ENCODE measurements around the gene MAST2.
"Not testable (repeated sequence)": the region's sequence is repeated elsewhere in the genome, so short reads cannot be mapped to it uniquely, and the experiment has no call there.

MAST2 gene

GRCh38 chr1:45857755-45858492 is 54.5 kb downstream of the MAST2 start:
- not testable (repeated sequence) for DNase-seq (ENCODE audit: low read depth in 2 of 2)

DNA sequence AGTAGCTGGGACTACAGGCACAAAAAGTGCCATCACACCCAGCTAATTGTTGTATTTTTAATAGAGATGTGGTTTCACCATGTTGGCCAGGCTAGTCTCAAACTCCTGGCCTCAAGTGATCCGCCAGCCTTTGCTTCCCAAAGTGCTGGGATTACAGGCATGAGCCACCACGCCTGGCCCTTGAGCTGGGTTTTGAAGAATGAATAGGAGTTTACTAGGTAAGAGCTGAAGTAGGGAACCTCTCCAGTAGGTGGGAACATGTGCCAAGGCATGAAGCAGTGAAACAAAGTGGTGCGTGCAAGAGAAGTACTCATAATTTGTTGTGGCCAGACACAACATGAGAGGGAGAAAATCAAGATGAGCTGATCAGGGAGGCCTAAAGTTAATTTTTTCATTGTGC is 55.8 kb downstream of the MAST2 start:
- DNase-seq (ENCODE audit: low read depth in 2 of 2) = no peak

- DNase-seq (ENCODE audit: low read depth in 2 of 2) = no peak
Observed at GRCh38 chr1:45862008-45862407, 58.6 kb downstream of the MAST2 start.

DNA sequence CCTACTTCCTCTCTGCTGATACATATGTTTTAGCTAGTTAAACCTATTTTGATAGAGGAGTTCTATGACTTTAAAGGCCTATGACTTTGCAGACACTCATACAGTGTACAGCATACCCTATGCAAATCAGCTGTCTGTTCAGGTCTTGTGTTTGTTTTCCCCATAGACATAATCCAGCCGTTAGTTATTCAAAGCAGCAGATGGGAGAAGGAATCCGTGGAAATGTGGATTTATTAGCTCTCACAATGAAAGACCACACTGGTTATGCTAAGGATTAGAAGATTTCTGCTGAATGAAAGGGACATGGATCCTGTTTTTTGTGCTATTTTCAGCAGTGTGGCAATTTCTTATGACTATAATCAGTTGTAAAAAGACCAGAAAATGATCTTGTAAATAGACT is 59.8 kb downstream of the MAST2 start:
- no peak for DNase-seq (ENCODE audit: low read depth in 2 of 2)

- DNase-seq (ENCODE audit: low read depth in 2 of 2) = no peak
Observed at GRCh38 chr1:45864167-45865106, 61.0 kb downstream of the MAST2 start.

- no peak for DNase-seq (ENCODE audit: low read depth in 2 of 2)
Observed at GRCh38 chr1:45867697-45868348, 64.4 kb downstream of the MAST2 start.

DNA sequence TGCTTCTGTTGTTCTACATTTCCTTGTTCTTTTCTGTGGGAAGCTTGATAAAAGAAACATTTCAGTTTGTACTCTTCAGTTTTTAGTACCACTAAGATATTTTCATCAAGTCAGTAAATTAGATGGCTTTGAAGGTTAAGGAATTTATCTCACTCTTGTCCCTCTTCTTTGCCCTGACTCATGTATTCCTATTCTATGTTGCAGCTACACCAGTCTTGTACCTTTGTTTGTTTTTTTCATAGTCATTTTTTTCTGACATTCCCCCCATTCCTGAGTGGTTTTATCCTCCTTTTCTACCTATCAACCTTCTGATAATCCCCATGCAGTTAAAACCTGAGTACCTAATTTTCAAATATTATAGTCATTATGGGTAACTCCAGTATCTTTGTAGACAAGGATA is 65.4 kb downstream of the MAST2 start:
- no peak for DNase-seq (ENCODE audit: low read depth in 2 of 2)

DNA sequence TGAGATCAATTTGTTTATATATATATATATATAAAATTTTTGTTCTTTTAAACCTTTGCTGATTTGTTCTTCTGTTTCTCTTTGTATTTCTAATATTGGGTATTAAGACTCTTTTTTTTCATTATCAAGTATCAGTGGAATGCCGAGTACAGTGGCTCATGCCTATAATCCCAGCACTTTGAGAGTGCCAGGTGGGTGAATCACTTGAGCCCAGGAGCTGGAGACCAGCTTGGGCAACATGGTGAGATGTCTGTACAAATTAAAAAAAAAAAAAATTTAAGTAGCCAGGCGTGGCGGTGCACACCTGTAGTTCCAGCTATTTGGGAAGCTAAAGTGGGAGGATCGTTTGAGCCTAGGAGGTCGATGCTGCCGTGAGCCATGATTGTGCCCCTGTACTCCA is 67.1 kb downstream of the MAST2 start:
- DNase-seq (ENCODE audit: low read depth in 2 of 2) = no peak

GRCh38 chr1:45872173-45872801 is 68.9 kb downstream of the MAST2 start:
- DNase-seq (ENCODE audit: low read depth in 2 of 2) = not testable (repeated sequence)

DNA sequence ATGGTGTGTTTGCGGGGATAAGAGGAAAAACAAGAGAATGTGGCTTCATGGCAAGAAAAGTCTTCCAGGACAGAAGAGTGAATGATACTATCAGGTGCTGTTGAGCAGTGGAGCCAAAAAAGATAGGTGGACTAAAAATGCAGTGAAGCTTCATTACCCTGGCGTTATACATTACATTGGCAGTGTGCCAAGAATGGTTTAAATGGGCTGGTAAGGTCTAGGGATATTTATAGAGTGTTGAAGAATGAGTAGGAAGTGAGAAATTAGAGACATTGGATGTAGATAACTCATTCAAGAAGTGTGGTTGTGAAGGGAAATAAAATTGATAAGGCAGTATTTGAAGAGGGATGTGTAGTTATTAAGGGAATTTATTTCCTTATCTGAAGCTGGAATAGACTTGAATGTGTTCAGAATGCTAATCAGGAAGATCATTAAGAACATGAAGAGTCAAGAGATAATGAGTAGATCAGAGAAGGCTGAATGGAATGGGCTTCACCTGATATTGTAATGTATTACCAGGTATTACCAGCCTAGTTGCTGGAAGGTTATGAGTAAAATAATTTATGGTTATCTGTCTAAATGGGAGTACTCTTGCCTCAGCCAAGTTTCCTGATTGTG is 72.7 kb downstream of the MAST2 start:
- no peak for DNase-seq (ENCODE audit: low read depth in 2 of 2)

DNA sequence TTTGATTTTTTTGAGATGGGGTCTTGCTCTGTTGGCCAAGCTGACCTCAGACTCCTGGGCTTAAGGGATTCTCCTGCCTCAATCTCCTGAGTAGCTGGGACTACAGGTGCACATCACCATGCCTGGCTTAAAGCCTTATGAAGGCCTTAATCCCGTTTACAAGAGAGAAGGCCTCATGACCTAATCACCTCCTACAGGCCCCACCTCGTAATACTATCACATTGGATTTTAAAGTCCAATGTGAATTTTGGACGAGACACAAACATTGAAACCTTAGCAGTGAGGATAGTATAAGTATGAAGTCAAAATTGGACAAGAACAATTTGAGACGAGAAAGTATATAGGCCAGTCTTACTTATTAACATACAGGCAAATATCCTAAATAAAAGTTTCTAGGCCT is 73.9 kb downstream of the MAST2 start:
- DNase-seq (ENCODE audit: low read depth in 2 of 2) = no peak

- no peak for DNase-seq (ENCODE audit: low read depth in 2 of 2)
Observed at GRCh38 chr1:45879885-45880598, 76.6 kb downstream of the MAST2 start.

DNA sequence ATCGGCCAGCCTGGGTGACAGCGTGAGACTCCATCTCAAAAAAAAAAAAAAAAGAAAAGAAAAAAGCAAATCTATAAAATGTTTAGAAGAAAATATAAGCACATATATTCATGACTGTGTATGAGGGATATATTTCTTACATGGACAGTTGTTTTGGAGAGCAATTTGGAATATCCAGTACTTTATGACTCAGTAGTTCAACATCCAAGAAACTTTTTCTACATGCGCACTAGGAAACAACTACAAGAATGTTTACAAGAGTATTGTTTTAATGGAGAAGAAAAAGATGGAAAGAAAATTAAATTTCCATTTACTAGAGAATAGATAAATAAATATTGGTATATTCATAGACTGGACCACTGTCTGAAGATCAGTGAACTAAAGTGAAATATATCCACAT is 77.5 kb downstream of the MAST2 start:
- DNase-seq (ENCODE audit: low read depth in 2 of 2) = no peak

DNA sequence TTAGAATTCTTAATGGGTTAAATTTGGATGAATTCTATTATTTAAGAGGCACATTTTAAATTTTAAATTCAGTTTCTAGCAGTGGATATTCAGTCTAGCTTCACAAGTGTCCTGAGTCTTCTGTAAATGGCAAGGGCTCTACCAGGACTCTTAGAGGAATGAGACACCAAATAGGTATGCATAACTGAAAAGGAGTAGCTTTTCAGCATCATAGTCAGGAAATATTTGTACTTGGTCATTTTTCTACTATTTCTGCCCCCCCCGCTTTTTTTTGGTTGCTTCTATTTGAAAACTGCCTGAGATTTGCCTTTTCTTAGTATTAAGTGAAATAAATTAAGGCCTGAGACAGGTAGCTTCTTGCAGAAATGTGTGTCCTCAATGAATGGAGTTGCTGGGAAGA is 80.2 kb downstream of the MAST2 start:
- no peak for DNase-seq (ENCODE audit: low read depth in 2 of 2)

DNA sequence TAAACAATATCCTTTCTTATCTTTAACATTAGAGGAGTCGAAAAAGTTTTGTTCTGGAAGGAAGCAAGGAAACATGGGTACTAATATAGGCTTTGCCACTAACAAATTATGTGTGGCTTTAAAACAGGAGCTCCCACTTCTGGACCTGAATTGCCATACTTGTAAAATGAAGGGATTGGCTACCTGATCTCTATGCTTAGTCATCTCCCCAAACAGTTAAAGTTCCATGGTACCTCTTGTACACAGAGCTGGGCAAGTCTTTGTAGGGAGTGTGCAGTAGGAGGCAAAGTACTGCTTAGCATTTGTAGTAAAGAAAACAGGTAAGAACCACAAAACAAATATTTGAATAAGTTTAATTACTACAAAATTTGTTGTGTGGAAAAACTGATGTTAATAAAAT is 81.3 kb downstream of the MAST2 start:
- no peak for DNase-seq (ENCODE audit: low read depth in 2 of 2)

- DNase-seq (ENCODE audit: low read depth in 2 of 2) = no peak
Observed at GRCh38 chr1:45886229-45886628, 82.8 kb downstream of the MAST2 start.

- no peak for DNase-seq (ENCODE audit: low read depth in 2 of 2)
Observed at GRCh38 chr1:45887156-45887842, 83.9 kb downstream of the MAST2 start.

DNA sequence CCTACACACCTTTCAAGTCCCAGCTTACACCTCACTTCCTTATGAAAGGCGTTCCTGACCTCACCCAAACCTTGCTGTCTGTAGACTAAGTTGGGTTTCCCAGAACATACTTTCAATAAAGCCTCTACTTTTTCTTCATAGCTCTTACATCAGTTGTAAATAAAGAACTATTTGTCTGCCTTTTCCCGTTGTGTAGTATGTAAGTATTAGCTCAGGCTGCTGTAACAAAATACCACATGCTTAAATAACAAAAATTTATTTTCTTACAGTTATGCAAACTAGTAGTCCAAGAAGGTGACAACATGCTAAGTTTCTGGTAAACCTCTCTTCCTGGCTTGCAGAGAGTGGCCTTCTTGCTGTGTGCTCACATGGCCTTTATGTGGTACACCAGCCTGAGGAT is 86.7 kb downstream of the MAST2 start:
- DNase-seq (ENCODE audit: low read depth in 2 of 2) = no peak

GRCh38 chr1:45891087-45891486 is 87.7 kb downstream of the MAST2 start:
- no peak for DNase-seq (ENCODE audit: low read depth in 2 of 2)

DNA sequence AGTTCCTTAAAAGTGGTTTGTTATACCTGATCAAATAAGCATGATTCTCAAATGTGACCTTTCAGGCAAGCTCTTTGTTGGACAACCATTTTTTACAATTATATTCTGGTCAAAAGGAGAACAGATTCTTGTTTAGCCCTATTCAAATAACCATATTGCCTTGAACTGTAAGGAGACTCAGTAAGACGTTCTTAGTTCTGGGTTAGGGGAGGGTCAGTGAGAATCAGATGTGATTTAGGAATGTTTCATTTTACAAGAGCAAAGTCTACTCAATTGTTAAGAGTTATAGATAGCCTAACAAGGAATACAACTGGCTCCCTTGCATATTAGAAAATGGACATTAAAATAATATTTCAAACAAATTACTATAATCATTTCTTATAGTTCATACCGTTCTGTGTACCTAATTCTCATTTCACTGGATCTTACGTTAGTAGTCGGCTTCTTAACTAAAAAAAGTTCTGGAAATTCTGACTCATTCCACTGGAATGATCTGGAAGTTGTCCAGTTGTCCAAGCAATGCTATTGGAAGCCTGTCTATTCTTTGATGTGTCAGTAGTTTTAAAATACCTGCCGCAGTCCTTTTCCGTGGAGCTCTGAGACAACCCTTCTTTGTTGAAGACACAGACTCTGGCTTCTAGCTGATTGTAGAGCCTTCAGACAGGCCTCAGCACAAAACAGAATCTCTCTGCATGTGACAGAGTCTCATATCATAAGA is 88.8 kb downstream of the MAST2 start:
- DNase-seq (ENCODE audit: low read depth in 2 of 2) = no peak

Measured in stimulated activated CD4-positive, alpha-beta T cell treated with anti-CD3 and anti-CD28 coated beads, Interleukin-1b, Interleukin-23, amount 100 ng/mL, for 1 hour (primary cell).